Gastroesophageal sphincter (tissue), 3 donors: ENCODE measurements around the gene BICC1.

ENCODE experiments used
- CTCF ChIP-seq, 4 experiments: fragments of 200-600 bp in 2 of 4; fragments of 450-650 bp in 2 of 4; sonication (generic) in 1 of 4; IDR thresholded peaks; one replicate each; pipeline ENCODE4 v1.5.1; 2017 to 2019; ENCODE audit warnings: antibody characterized with exemption in 4 of 4, mild to moderate bottlenecking in 2 of 4, moderate library complexity in 2 of 4
- POLR2A ChIP-seq, 2 donors: fragments of 450-650 bp; IDR thresholded peaks; one replicate each; pipeline ENCODE4 v1.6.1; 2017; ENCODE audit warnings: antibody characterized with exemption in 2 of 2, mild to moderate bottlenecking in 2 of 2, moderate library complexity in 1 of 2
- POLR2AphosphoS5 ChIP-seq: sonication (generic); formaldehyde crosslinking; IDR thresholded peaks from one replicate; pipeline ENCODE4 v1.6.1; 2017; ENCODE audit warnings: antibody characterized with exemption

GRCh38 chr10:58517081-58517480, 4.4 kb downstream of the BICC1 start:
- TF ChIP-seq CTCF (IDR thresholded peaks at IDR 0.05): no peak
- no peak for TF ChIP-seq POLR2AphosphoS5
- TF ChIP-seq POLR2A (IDR thresholded peaks at IDR 0.05): no peak
